ENCODE results near the gene STK11. TPM values are rescaled to one million over a fixed set of nuclear protein-coding genes. Genes with fewer than 3 reads are reported as not detected.

STK11 gene, protein sequence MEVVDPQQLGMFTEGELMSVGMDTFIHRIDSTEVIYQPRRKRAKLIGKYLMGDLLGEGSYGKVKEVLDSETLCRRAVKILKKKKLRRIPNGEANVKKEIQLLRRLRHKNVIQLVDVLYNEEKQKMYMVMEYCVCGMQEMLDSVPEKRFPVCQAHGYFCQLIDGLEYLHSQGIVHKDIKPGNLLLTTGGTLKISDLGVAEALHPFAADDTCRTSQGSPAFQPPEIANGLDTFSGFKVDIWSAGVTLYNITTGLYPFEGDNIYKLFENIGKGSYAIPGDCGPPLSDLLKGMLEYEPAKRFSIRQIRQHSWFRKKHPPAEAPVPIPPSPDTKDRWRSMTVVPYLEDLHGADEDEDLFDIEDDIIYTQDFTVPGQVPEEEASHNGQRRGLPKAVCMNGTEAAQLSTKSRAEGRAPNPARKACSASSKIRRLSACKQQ
- total RNA-seq (2014; rRNA removed; shearing (Covaris generic)) (84.4 and 96.5 TPM in 2 replicates), polyA plus RNA-seq (2016; fragmentation: Nextera tagmentation; extraction: Ambion mirVana) (19.4 and 23.7 TPM in 2 replicates)
- long read RNA-seq, partial matches to known transcripts, result 4 of 4 reads
- long read RNA-seq, other reads (novel, unspliced or antisense), result 0 of 4 reads

DNA sequence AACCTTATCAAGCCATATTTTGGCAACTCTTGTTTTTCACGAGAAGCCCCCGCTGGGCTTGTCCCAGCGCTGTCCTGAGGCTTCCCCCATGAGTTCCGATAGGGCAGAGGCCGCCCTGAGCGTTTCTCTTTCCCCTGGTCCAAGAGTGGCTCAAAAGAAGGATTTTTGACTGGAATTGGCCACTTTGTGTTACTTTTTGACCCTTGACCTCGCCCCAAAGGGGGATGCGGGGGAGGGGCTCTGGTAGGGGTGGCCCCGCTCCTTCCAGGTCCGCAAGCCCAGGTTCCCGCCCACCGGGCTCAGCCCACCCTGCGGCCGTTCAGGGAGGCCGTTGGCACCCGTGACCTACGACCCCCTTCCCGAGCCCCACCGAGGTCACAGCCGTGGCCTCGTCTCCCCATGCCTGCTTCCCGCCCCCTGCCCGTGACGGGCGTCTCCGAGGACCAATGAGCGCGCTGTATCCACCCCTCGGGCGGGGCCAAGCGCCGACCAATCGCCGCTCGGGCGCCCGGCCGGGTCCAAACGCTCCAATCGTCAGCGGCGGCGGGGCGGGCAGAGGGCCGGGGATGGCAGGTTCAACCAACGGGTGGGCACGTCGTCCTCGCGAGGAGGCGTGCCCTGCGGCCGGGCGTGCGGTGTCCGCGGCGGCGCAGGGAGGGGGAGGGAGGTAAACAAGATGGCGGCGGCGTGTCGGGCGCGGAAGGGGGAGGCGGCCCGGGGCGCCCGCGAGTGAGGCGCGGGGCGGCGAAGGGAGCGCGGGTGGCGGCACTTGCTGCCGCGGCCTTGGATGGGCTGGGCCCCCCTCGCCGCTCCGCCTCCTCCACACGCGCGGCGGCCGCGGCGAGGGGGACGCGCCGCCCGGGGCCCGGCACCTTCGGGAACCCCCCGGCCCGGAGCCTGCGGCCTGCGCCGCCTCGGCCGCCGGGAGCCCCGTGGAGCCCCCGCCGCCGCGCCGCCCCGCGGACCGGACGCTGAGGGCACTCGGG lies at the start of gene STK11:
Gene STK11, plus strand, starts transcription at position 665 of the 986 bp plus-strand sequence. CDS start 1,136 bp downstream, outside the sequence.
- peak within 1 kb of the TSS; percentile 82 for H2AFZ ChIP-seq
- H3K36me3 Mint-ChIP-seq (ENCODE audit: low read depth), result peaks cover 21% of the 10 kb centered on the region
- H3K4me3 Mint-ChIP-seq, result peak within 1 kb of the TSS; percentile 94

More for the DNA sequence above, at the start of gene STK11:
- H3K4me3 ChIP-seq, result peak within 1 kb of the TSS; percentile 91
- H3F3A ChIP-seq (replicated peaks; ENCODE audit: low read depth), result peaks cover 22% of the 10 kb centered on the region
- H3K4me2 ChIP-seq, result peak within 1 kb of the TSS; percentile 98
- no peaks in the 10 kb centered on the region for H3K9me2 ChIP-seq (ENCODE audit: insufficient read depth)
- peaks cover 6% of the 10 kb centered on the region for H3K27me3 Mint-ChIP-seq (ENCODE audit: insufficient read depth, low read depth, poor library complexity)
- H3K27ac Mint-ChIP-seq, result peak within 1 kb of the TSS; percentile 70
- TF ChIP-seq POLR2AphosphoS5 (IDR thresholded peaks at IDR 0.05; ENCODE audit: low read depth), result peak; percentile 53
- TF ChIP-seq, protein P1, sequence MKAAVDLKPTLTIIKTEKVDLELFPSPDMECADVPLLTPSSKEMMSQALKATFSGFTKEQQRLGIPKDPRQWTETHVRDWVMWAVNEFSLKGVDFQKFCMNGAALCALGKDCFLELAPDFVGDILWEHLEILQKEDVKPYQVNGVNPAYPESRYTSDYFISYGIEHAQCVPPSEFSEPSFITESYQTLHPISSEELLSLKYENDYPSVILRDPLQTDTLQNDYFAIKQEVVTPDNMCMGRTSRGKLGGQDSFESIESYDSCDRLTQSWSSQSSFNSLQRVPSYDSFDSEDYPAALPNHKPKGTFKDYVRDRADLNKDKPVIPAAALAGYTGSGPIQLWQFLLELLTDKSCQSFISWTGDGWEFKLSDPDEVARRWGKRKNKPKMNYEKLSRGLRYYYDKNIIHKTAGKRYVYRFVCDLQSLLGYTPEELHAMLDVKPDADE (IDR thresholded peaks at IDR 0.05), result no peak
- TF ChIP-seq CREB1 (CRISPR knock-in tag; IDR thresholded peaks at IDR 0.05; ENCODE audit: low read depth), result peak; percentile 75
- TF ChIP-seq, protein P2, sequence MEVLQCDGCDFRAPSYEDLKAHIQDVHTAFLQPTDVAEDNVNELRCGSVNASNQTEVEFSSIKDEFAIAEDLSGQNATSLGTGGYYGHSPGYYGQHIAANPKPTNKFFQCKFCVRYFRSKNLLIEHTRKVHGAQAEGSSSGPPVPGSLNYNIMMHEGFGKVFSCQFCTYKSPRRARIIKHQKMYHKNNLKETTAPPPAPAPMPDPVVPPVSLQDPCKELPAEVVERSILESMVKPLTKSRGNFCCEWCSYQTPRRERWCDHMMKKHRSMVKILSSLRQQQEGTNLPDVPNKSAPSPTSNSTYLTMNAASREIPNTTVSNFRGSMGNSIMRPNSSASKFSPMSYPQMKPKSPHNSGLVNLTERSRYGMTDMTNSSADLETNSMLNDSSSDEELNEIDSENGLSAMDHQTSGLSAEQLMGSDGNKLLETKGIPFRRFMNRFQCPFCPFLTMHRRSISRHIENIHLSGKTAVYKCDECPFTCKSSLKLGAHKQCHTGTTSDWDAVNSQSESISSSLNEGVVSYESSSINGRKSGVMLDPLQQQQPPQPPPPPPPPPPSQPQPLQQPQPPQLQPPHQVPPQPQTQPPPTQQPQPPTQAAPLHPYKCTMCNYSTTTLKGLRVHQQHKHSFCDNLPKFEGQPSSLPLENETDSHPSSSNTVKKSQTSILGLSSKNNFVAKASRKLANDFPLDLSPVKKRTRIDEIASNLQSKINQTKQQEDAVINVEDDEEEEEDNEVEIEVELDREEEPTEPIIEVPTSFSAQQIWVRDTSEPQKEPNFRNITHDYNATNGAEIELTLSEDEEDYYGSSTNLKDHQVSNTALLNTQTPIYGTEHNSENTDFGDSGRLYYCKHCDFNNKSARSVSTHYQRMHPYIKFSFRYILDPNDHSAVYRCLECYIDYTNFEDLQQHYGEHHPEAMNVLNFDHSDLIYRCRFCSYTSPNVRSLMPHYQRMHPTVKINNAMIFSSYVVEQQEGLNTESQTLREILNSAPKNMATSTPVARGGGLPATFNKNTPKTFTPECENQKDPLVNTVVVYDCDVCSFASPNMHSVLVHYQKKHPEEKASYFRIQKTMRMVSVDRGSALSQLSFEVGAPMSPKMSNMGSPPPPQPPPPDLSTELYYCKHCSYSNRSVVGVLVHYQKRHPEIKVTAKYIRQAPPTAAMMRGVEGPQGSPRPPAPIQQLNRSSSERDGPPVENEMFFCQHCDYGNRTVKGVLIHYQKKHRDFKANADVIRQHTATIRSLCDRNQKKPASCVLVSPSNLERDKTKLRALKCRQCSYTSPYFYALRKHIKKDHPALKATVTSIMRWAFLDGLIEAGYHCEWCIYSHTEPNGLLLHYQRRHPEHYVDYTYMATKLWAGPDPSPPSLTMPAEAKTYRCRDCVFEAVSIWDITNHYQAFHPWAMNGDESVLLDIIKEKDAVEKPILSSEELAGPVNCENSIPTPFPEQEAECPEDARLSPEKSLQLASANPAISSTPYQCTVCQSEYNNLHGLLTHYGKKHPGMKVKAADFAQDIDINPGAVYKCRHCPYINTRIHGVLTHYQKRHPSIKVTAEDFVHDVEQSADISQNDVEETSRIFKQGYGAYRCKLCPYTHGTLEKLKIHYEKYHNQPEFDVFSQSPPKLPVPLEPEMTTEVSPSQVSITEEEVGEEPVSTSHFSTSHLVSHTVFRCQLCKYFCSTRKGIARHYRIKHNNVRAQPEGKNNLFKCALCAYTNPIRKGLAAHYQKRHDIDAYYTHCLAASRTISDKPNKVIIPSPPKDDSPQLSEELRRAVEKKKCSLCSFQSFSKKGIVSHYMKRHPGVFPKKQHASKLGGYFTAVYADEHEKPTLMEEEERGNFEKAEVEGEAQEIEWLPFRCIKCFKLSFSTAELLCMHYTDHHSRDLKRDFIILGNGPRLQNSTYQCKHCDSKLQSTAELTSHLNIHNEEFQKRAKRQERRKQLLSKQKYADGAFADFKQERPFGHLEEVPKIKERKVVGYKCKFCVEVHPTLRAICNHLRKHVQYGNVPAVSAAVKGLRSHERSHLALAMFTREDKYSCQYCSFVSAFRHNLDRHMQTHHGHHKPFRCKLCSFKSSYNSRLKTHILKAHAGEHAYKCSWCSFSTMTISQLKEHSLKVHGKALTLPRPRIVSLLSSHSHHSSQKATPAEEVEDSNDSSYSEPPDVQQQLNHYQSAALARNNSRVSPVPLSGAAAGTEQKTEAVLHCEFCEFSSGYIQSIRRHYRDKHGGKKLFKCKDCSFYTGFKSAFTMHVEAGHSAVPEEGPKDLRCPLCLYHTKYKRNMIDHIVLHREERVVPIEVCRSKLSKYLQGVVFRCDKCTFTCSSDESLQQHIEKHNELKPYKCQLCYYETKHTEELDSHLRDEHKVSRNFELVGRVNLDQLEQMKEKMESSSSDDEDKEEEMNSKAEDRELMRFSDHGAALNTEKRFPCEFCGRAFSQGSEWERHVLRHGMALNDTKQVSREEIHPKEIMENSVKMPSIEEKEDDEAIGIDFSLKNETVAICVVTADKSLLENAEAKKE (CRISPR knock-in tag; IDR thresholded peaks at IDR 0.05), result no peak
- TF ChIP-seq ZNF331 (CRISPR knock-in tag; IDR thresholded peaks at IDR 0.05; ENCODE audit: low read depth), result no peak
- peaks cover 43% of the 10 kb centered on the region for H3K79me2 ChIP-seq (replicated peaks; ENCODE audit: insufficient read depth)
- DNase-seq (ENCODE audit: low spot score) (peak; percentile 99), ATAC-seq (peak; percentile 94)
- no peaks in the 10 kb centered on the region for H3K27me3 ChIP-seq (ENCODE audit: insufficient read depth)
- H3K9me3 Mint-ChIP-seq, result no peaks in the 10 kb centered on the region
- peak within 1 kb of the TSS; percentile 90 for H3K27ac ChIP-seq (ENCODE audit: low read depth)
- H3K4me1 ChIP-seq (ENCODE audit: insufficient read depth), result peaks cover 7% of the 10 kb centered on the region; the same call in 1 of the 2 replicates
- H3K4me1 Mint-ChIP-seq, result peaks cover 15% of the 10 kb centered on the region; the same call in 2 of the 3 replicates
- H4K20me1 ChIP-seq (replicated peaks; ENCODE audit: insufficient read depth), result peaks cover 31% of the 10 kb centered on the region
- H3K36me3 ChIP-seq (ENCODE audit: insufficient read depth), result no peaks in the 10 kb centered on the region; the same call in 1 of the 2 replicates

All from GM23338 (cell line).